GM19035 (cell line): ENCODE results near the gene UNC13C.

ENCODE experiments used
- ATAC-seq: cut with Tn5 transposase; IDR thresholded peaks from one replicate; pipeline ENCODE4 v1.9.1; 2021; ENCODE audit not compliant: unreplicated experiment

UNC13C gene

GRCh38 chr15:54017251-54017650 is 39.0 kb downstream of the UNC13C start:
- ATAC-seq: no peak

GRCh38 chr15:54017959-54018358 is 39.7 kb downstream of the UNC13C start:
- no peak for ATAC-seq

- no peak for ATAC-seq
Observed at GRCh38 chr15:54026258-54026657, 48.0 kb downstream of the UNC13C start.

GRCh38 chr15:54026891-54027290 is 48.6 kb downstream of the UNC13C start:
- no peak for ATAC-seq

GRCh38 chr15:54029081-54029480 is 50.8 kb downstream of the UNC13C start:
- ATAC-seq: no peak

GRCh38 chr15:54032066-54032465 is 53.8 kb downstream of the UNC13C start:
- no peak for ATAC-seq

GRCh38 chr15:54033356-54033860 is 55.2 kb downstream of the UNC13C start:
- no peak for ATAC-seq

GRCh38 chr15:54033869-54034458 is 55.7 kb downstream of the UNC13C start:
- ATAC-seq: no peak

- ATAC-seq: no peak
Observed at GRCh38 chr15:54035616-54036015, 57.4 kb downstream of the UNC13C start.

GRCh38 chr15:54045397-54045796 is 67.2 kb downstream of the UNC13C start:
- ATAC-seq: no peak

- no peak for ATAC-seq
Observed at GRCh38 chr15:54046093-54046492, 67.9 kb downstream of the UNC13C start.

GRCh38 chr15:54064365-54064764 is 86.1 kb downstream of the UNC13C start:
- ATAC-seq: no peak

GRCh38 chr15:54066403-54066802 is 88.2 kb downstream of the UNC13C start:
- no peak for ATAC-seq

- ATAC-seq: no peak
Observed at GRCh38 chr15:54082836-54083492, 104.7 kb downstream of the UNC13C start.

- no peak for ATAC-seq
Observed at GRCh38 chr15:54083501-54083900, 105.3 kb downstream of the UNC13C start.

- ATAC-seq: no peak
Observed at GRCh38 chr15:54083991-54084390, 105.8 kb downstream of the UNC13C start.

GRCh38 chr15:54088837-54089236 is 110.6 kb downstream of the UNC13C start:
- ATAC-seq: no peak

GRCh38 chr15:54089776-54090175 is 111.5 kb downstream of the UNC13C start:
- no peak for ATAC-seq

- ATAC-seq: no peak
Observed at GRCh38 chr15:54091651-54092050, 113.4 kb downstream of the UNC13C start.

- ATAC-seq: no peak
Observed at GRCh38 chr15:54094661-54095060, 116.4 kb downstream of the UNC13C start.

GRCh38 chr15:54097019-54097418 is 118.8 kb downstream of the UNC13C start:
- no peak for ATAC-seq

- ATAC-seq: no peak
Observed at GRCh38 chr15:54099010-54099409, 120.8 kb downstream of the UNC13C start.
